ENCODE data around the gene GPR65.

Gene GPR65

GRCh38 chr14:88043529-88044443 lies 38.9 kb downstream of the GPR65 start:
- no peak for DNase-seq

- no peak for DNase-seq
Observed at GRCh38 chr14:88044444-88044758, 39.5 kb downstream of the GPR65 start.

- no peak for DNase-seq
Observed at GRCh38 chr14:88044776-88045446, 40.0 kb downstream of the GPR65 start.

- no peak for DNase-seq
Observed at GRCh38 chr14:88045705-88046104, 40.8 kb downstream of the GPR65 start.

- no peak for DNase-seq
Observed at GRCh38 chr14:88048351-88048750, 43.4 kb downstream of the GPR65 start.

GRCh38 chr14:88049266-88049665 lies 44.3 kb downstream of the GPR65 start:
- DNase-seq = no peak

GRCh38 chr14:88049936-88050335 lies 45.0 kb downstream of the GPR65 start:
- no peak for DNase-seq

- DNase-seq = no peak
Observed at GRCh38 chr14:88060576-88060975, 55.6 kb downstream of the GPR65 start.

GRCh38 chr14:88063811-88064210 lies 58.9 kb downstream of the GPR65 start:
- DNase-seq = no peak

Data from amniotic stem cell (primary cell).